ENCODE measurements around the gene EME1. TPM values are rescaled to one million over a fixed set of nuclear protein-coding genes. Genes with fewer than 3 reads are reported as not detected.

EME1 gene
- total RNA-seq, 1 experiment from 2014 or later, result 20.0 TPM

- ChIA-PET POLR2A (ENCODE audit: unreplicated experiment) (interaction anchor here (0.6 kb wide), 1 partner anchor 83 kb away, joined by 22 read pairs; no protein-coding TSS in a partner anchor), CTCF (interaction anchor here (0.6 to 2.7 kb wide), 5 partner anchors 14 to 84 kb away, joined by 10 to 25 read pairs (median 12); no protein-coding TSS in a partner anchor)
- Histone ChIP-seq H3K4me1 (ENCODE audit: insufficient read depth, low read length) (no peaks in the 10 kb centered on the region), H3K36me3 (ENCODE audit: low read depth, low read length) (peaks cover 34% of the 10 kb centered on the region), H3K4me2 (ENCODE audit: low read length) (no peak overlapping the region), H3K4me3 (ENCODE audit: low read length) (no peak overlapping the region), H3K9me2 (replicated peaks; ENCODE audit: low read length) (no peaks in the 10 kb centered on the region), H3K79me2 (ENCODE audit: low read length) (no peaks in the 10 kb centered on the region), H3F3A (ENCODE audit: low read length, unreplicated experiment) (peaks cover 6% of the 10 kb centered on the region), H3K27me3 (ENCODE audit: low read length) (no peaks in the 10 kb centered on the region), H3K27ac (ENCODE audit: low read length) (no peak overlapping the region), H2AFZ (ENCODE audit: low read length) (no peak overlapping the region), H4K20me1 (ENCODE audit: low read length) (no peaks in the 10 kb centered on the region), H3K9ac (ENCODE audit: low read length) (no peak overlapping the region), H3K9me3 (ENCODE audit: low read length) (no peaks in the 10 kb centered on the region)
- no peak for TF ChIP-seq EZH2phosphoT487 (IDR thresholded peaks at IDR 0.05; ENCODE audit: borderline replicate concordance, low read length)
- TF ChIP-seq CTCF (conservative IDR thresholded peaks at IDR 0.05; ENCODE audit: low read depth, low read length), result no peak
- no peak for TF ChIP-seq EZH2 (IDR thresholded peaks at IDR 0.05; ENCODE audit: low read length, unreplicated experiment)
- DNase-seq (no peak), ATAC-seq (no peak)
- no TSS peak for BruUV-seq (replicated peaks)
- intact Hi-C loops (cut with micrococcal nuclease), result no loop called here
Measured at GRCh38 chr17:50360486-50361115, 12.4 kb upstream of the EME1 start.

- intact Hi-C loops (cut with micrococcal nuclease), result loop anchor here (1.0 kb wide), 2 partner anchors 35 to 117 kb away; partner anchors contain the start of gene LRRC59
- Histone ChIP-seq H3K36me3 (ENCODE audit: low read depth, low read length) (peaks cover 24% of the 10 kb centered on the region; the same call in 1 of the 2 replicates), H3K4me1 (ENCODE audit: insufficient read depth, low read length) (no peaks in the 10 kb centered on the region), H3K9ac (ENCODE audit: low read length) (no peak overlapping the region), H3K9me3 (ENCODE audit: low read length) (no peaks in the 10 kb centered on the region), H3K9me2 (replicated peaks; ENCODE audit: low read length) (no peaks in the 10 kb centered on the region), H3K4me2 (ENCODE audit: low read length) (0 out of 2 replicates have a peak overlapping the region, but pooled peaks have one; percentile 24), H4K20me1 (ENCODE audit: low read length) (no peaks in the 10 kb centered on the region), H2AFZ (ENCODE audit: low read length) (no peak overlapping the region), H3K27ac (ENCODE audit: low read length) (no peak overlapping the region), H3K27me3 (ENCODE audit: low read length) (no peaks in the 10 kb centered on the region), H3F3A (ENCODE audit: low read length, unreplicated experiment) (peaks cover 6% of the 10 kb centered on the region), H3K4me3 (ENCODE audit: low read length) (no peak overlapping the region), H3K79me2 (ENCODE audit: low read length) (no peaks in the 10 kb centered on the region)
- ATAC-seq, result peak; percentile 75
- ChIA-PET POLR2A (ENCODE audit: unreplicated experiment) (interaction anchor here (0.6 kb wide), 3 partner anchors 145 to 323 kb away, joined by 3 to 5 read pairs (median 3); no protein-coding TSS in a partner anchor), CTCF (interaction anchor here (0.6 to 2.7 kb wide), 10 partner anchors 29 to 140 kb away, joined by 4 to 28 read pairs (median 4); partner anchors contain the start of gene LRRC59)
- TSS peak; percentile 13 for BruUV-seq (replicated peaks)
- TF ChIP-seq EZH2phosphoT487 (IDR thresholded peaks at IDR 0.05; ENCODE audit: borderline replicate concordance, low read length) (no peak), CTCF (conservative IDR thresholded peaks at IDR 0.05; ENCODE audit: low read depth, low read length) (peak; percentile 92)
- peak; percentile 79 for DNase-seq
Measured at GRCh38 chr17:50361561-50362480, 11.2 kb upstream of the EME1 start.
